ENCODE results near the gene NDUFA7. TPM values are rescaled to one million over a fixed set of nuclear protein-coding genes. Genes with fewer than 3 reads are reported as not detected.

Gene NDUFA7
- total and polyA plus RNA-seq, 2 of the 13 experiments (the other 11 are each of a cell fraction or from before 2014, with no cell fraction given), result 64.5 to 71.5 TPM

- TF ChIP-seq ZBTB20 (CRISPR knock-in tag; IDR thresholded peaks at IDR 0.05; ENCODE audit: borderline replicate concordance, low read depth) (no peak), ZMYM3 (CRISPR knock-in tag; IDR thresholded peaks at IDR 0.05) (peak; percentile 59), HNF4G (IDR thresholded peaks at IDR 0.05; ENCODE audit: borderline replicate concordance, low read depth, low read length) (0 out of 2 replicates have a peak, but pooled peaks have one; percentile 2), HNF4G (CRISPR knock-in tag; IDR thresholded peaks at IDR 0.05; ENCODE audit: borderline replicate concordance, low read depth) (no peak), ZNF44 (CRISPR knock-in tag; IDR thresholded peaks at IDR 0.05) (no peak), SP2 (CRISPR knock-in tag; IDR thresholded peaks at IDR 0.05) (no peak), SNAI1 (CRISPR knock-in tag; IDR thresholded peaks at IDR 0.05; ENCODE audit: borderline replicate concordance) (no peak)
Observed at GRCh38 chr19:8343483-8343844, 22.3 kb upstream of the NDUFA7 start (continued).

GRCh38 chr19:8342684-8343482 is 21.7 kb upstream of the NDUFA7 start, which contains the start of gene KANK3:
Gene KANK3 (minus strand): TSS chr19:8343262. CDS start chr19:8337828, 5,434 bp downstream.
- POLR2A ChIA-PET, result interaction anchor here (0.7 kb wide), 1 partner anchor 20 kb away, joined by 3 read pairs; no protein-coding TSS in a partner anchor
- peak; percentile 53; the same call in 1 of the 2 replicates for TF ChIP-seq CREB1 (IDR thresholded peaks at IDR 0.05)
- TF ChIP-seq CREB1 (CRISPR knock-in tag; IDR thresholded peaks at IDR 0.05), result no peak
- TF ChIP-seq ZNF572 (CRISPR knock-in tag; IDR thresholded peaks at IDR 0.05), result 0 out of 2 replicates have a peak, but pooled peaks have one; percentile 31
- TF ChIP-seq ZMAT3 (CRISPR knock-in tag; conservative IDR thresholded peaks at IDR 0.05), result peak; percentile 41; the same call in 1 of the 2 replicates
- peak; percentile 55; the same call in 1 of the 2 replicates for TF ChIP-seq SP5 (CRISPR knock-in tag; IDR thresholded peaks at IDR 0.05; ENCODE audit: borderline replicate concordance, low read depth)
- TF ChIP-seq HOXA3 (CRISPR knock-in tag; IDR thresholded peaks at IDR 0.05), result peak; percentile 37; the same call in 1 of the 2 replicates
- TF ChIP-seq SRSF1 (optimal IDR thresholded peaks at IDR 0.05; ENCODE audit: low read depth, low read length), result peak; percentile 31
- TF ChIP-seq TBX2 (CRISPR knock-in tag; IDR thresholded peaks at IDR 0.05; ENCODE audit: borderline replicate concordance), result peak; percentile 50; the same call in 1 of the 2 replicates
- TF ChIP-seq ZNF331 (CRISPR knock-in tag; IDR thresholded peaks at IDR 0.05), result no peak
- TF ChIP-seq KDM5B (CRISPR knock-in tag; IDR thresholded peaks at IDR 0.05; ENCODE audit: borderline replicate concordance), result peak; percentile 42; the same call in 1 of the 2 replicates
- TF ChIP-seq HMGXB4 (CRISPR knock-in tag; IDR thresholded peaks at IDR 0.05; ENCODE audit: borderline replicate concordance in 1 of 2, low read depth in 1 of 2), result peak in 1 of 2 experiments; percentile 47; a peak in 1 of 4 replicates
- no peak; the same call in 1 of the 2 replicates for TF ChIP-seq ESRRA (CRISPR knock-in tag; IDR thresholded peaks at IDR 0.05; ENCODE audit: low read depth)
- 0 out of 2 replicates have a peak, but pooled peaks have one; percentile 28 for TF ChIP-seq TFDP2 (CRISPR knock-in tag; IDR thresholded peaks at IDR 0.05)
- no peak for TF ChIP-seq CBX1 (IDR thresholded peaks at IDR 0.05; ENCODE audit: low read depth)

More at GRCh38 chr19:8342684-8343482, 21.7 kb upstream of the NDUFA7 start, which contains the start of gene KANK3:
- CTCF ChIA-PET (ENCODE audit: low intra/inter-chr PET ratio, low total read pairs), result no interaction called here
- Histone ChIP-seq H3K79me2 (ENCODE audit: insufficient read depth, low read length) (no peaks in the 10 kb centered on the region), H3K9me3 (ENCODE audit: low read length) (no peaks in the 10 kb centered on the region), H3K27me3 (ENCODE audit: control insufficient read depth in 1 of 2, insufficient read depth in 2 of 2, low read length in 2 of 2) (peaks cover 0 to 11% of the 10 kb centered on the region in 2 experiments; a peak in 3 of 5 replicates), H3K4me1 (ENCODE audit: insufficient read depth, low read length) (peaks cover 55% of the 10 kb centered on the region), H3K36me3 (replicated peaks in 1 of 2; ENCODE audit: control insufficient read depth in 1 of 2, insufficient read depth in 2 of 2, low read length in 2 of 2) (no peaks in the 10 kb centered on the region), H3K27ac (ENCODE audit: extremely low read length, insufficient read depth, low read length) (no peak within 1 kb of the TSS), H4K20me1 (ENCODE audit: insufficient read depth, low read length) (no peaks in the 10 kb centered on the region), H3K4me2 (ENCODE audit: low read depth, low read length) (peak within 1 kb of the TSS; percentile 86), H3K9ac (ENCODE audit: insufficient read depth, low read depth, low read length) (peak within 1 kb of the TSS; percentile 28; the same call in 1 of the 2 replicates), H3K4me3 (replicated peaks in 1 of 3; ENCODE audit: insufficient read depth in 1 of 3, low read depth in 2 of 3, low read length in 3 of 3) (peak within 1 kb of the TSS; percentile 47 to 75 (median 51)), H2AFZ (ENCODE audit: low read length) (no peak within 1 kb of the TSS)
- BruUV-seq (replicated peaks), result no TSS peak
- ATAC-seq, result peak; percentile 97
- FAIRE-seq, result no peak
- in situ Hi-C loops (cut with HindIII; ENCODE audit: extremely low pct_ligation_motif_present, low pct_unique_long_range_greater_than_20kb), result no loop called here
- 0% methylated on average over 5 of the region's 65 CpGs for WGBS (ENCODE audit: low lambda C conversion rate)
- intact Hi-C loops (cut with micrococcal nuclease; ENCODE audit: unreplicated experiment), result no loop called here
- DNase-seq (ENCODE audit: low spot score), result peak; percentile 90

Data from HepG2 (cell line).